ENCODE results near the gene NEDD4.

- TF ChIP-seq POLR2AphosphoS5 (IDR thresholded peaks at IDR 0.05; ENCODE audit: low read depth, low read length) = no peak
- no peak for TF ChIP-seq POLR2A (IDR thresholded peaks at IDR 0.05; ENCODE audit: low read depth, low read length)
- TF ChIP-seq TAF1 (IDR thresholded peaks at IDR 0.05; ENCODE audit: borderline replicate concordance, low read depth, low read length) = no peak
These were observed 124.7 kb downstream of the NEDD4 start for GRCh38 chr15:55868707-55869106.
